RWPE2 (cell line): ENCODE data around the gene ARRDC1.

Source experiments
- ATAC-seq: fragments of 200-7000 bp; cut with Tn5 transposase; 3 replicates; pipeline ENCODE4 v1.9.1; 2021; ENCODE audit warnings: low read depth
- DNase-seq: peaks from one replicate; pipeline ENCODE4 v3.0.0-alpha.2; 2020; ENCODE audit warnings: low spot score
- H3K27ac ChIP-seq: fragments of 450-650 bp; 2 replicates; pipeline ENCODE4 v1.5.1; 2017; ENCODE audit warnings: mild to moderate bottlenecking; ENCODE audit not compliant: poor library complexity, severe bottlenecking
- H3K27me3 ChIP-seq: fragments of 250-450 bp; sonication (Bioruptor Pico); 2 replicates; pipeline ENCODE4 v1.5.1; 2021; ENCODE audit warnings: mild to moderate bottlenecking, moderate library complexity; ENCODE audit not compliant: insufficient read depth, poor library complexity, severe bottlenecking
- H3K36me3 ChIP-seq: fragments of 250-450 bp; sonication (Bioruptor Pico); 2 replicates; pipeline ENCODE4 v1.5.1; 2020; ENCODE audit warnings: low read depth, mild to moderate bottlenecking, moderate library complexity
- H3K4me1 ChIP-seq: fragments of 250-450 bp; sonication (Bioruptor Pico); 2 replicates; pipeline ENCODE4 v1.5.1; 2021; ENCODE audit warnings: mild to moderate bottlenecking, moderate library complexity; ENCODE audit not compliant: insufficient read depth, poor library complexity, severe bottlenecking
- H3K4me3 ChIP-seq: fragments of 250-450 bp; sonication (Bioruptor Pico); 2 replicates; pipeline ENCODE4 v1.5.1; 2021; ENCODE audit warnings: mild to moderate bottlenecking, moderate library complexity; ENCODE audit not compliant: severe bottlenecking
- H3K9me3 ChIP-seq: fragments of 250-450 bp; sonication (Bioruptor Pico); 2 replicates; pipeline ENCODE4 v1.5.1; 2021; ENCODE audit warnings: mild to moderate bottlenecking, moderate library complexity; ENCODE audit not compliant: severe bottlenecking
- CTCF ChIP-seq: fragments of 450-650 bp; IDR thresholded peaks from one replicate; pipeline ENCODE4 v1.5.1; 2017; ENCODE audit warnings: mild to moderate bottlenecking, moderate library complexity; ENCODE audit not compliant: poor library complexity, severe bottlenecking

Gene ARRDC1

DNA sequence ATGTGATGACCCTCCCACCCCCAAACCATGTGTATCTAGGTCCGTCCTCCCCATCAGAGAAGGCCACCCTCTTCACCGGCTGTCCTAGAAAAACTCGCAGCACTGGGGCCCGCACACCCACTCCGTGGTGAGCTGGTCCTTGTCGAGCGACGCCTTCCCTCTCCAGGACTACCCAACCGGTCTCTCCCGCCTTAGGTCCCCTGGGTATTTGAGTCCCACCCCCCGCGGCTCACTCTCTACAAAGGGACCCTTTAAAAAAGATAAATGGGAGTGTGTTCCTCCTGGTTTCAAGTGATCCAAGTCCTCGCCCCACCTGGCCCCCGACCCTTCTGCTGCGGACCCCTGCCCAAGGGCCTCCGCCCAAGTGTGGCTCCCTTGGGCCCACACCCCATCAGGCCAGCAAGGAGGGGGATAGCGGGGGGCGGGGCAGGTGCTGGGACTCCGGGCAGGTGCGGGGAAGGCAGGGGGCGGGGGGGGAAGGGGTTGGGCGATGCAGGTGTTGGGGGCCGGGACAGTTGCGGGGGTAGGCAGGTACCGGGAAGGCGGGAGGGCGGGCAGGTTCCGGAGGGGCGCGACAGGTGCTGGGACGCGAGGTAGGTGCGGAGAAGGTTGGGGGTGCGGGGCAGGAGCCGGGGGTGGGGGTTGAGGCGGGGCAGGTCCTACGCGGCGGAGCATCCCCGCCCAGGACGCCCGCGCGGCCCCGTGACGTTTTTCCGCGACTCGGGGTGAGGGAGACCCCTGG, 970 bp upstream of the ARRDC1 start:
- DNase-seq (no peak), ATAC-seq (no peak)
- Histone ChIP-seq H3K4me1 (peaks cover 4% of the 10 kb centered on the region), H3K9me3 (no peaks in the 10 kb centered on the region), H3K4me3 (peak overlapping the region; percentile 34), H3K27me3 (no peaks in the 10 kb centered on the region), H3K27ac (no peak overlapping the region), H3K36me3 (peaks cover 15% of the 10 kb centered on the region)
- TF ChIP-seq CTCF = no peak

- Histone ChIP-seq H3K4me1 (peaks cover 12% of the 10 kb centered on the region), H3K36me3 (peaks cover 19% of the 10 kb centered on the region), H3K4me3 (peak overlapping the region; percentile 74), H3K9me3 (no peaks in the 10 kb centered on the region), H3K27ac (peak overlapping the region; percentile 68), H3K27me3 (no peaks in the 10 kb centered on the region)
- peak; percentile 8; the same call in 2 of the 3 replicates for ATAC-seq
- DNase-seq = no peak
- TF ChIP-seq CTCF = no peak
These were observed 627 bp downstream of the ARRDC1 start for GRCh38 chr9:137606005-137606621.

DNA sequence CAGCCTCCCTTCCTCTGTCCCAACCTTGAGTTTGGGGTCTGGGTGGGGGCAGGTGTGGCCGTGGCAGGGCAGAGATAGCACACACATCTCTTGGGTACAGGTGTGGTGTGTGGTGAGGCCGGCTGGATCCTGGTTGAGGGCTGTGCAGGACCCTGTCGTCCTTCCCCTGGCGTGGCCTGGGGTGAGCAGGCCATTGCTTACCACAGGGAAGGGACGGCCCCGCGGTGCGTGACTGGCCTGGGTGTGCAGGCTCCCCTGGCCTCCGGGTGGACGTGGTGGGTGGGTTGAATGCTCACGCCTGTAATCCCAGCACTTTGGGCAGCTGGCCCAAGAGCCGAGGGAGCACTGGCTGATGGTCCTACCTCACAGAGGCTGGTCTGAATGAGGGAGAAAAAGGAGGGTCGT, 1.2 kb downstream of the ARRDC1 start:
- no peak for TF ChIP-seq CTCF
- Histone ChIP-seq H3K4me1 (peaks cover 18% of the 10 kb centered on the region), H3K27ac (peak overlapping the region; percentile 68), H3K9me3 (no peaks in the 10 kb centered on the region), H3K4me3 (peak overlapping the region; percentile 74), H3K27me3 (no peaks in the 10 kb centered on the region), H3K36me3 (peaks cover 19% of the 10 kb centered on the region)
- DNase-seq = no peak
- peak; percentile 8 for ATAC-seq

DNA sequence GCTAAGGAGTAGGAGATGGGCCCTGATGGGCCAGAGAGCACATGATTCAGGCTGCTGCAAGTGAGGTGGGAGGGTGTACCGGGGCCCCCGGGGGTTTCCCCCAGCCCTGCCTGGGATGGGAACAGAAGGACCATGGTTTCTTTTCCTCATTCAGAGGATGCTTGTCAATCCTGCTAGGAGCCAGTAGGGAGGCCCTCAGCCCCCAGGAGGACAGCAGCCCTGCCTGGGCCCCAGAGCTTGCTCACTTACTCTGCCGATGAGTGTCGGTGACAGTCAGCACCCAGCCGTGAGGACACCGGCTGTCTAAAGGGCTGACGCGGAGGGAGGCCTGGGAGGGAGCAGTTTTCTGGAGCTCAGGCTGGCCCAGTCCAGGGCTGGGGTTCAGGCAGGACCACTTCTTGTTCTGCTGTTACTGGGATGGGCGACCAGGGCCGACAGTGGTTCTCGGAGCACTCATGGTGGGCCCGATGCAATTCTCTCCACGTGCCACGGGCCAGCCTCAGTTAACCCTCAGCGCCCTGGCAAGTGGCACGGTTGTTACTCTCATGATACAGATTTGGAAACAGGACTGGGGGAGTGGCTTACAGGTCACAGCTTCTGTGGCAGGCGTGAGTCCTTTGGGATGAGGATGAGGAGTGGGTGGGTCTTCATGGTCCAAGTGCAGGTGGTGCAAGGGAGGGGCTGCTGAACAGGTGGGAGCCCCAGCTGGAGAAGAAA, 1.8 kb downstream of the ARRDC1 start:
- DNase-seq (no peak), ATAC-seq (0 out of 3 replicates have a peak, but pooled peaks have one; percentile 0)
- H3K36me3 ChIP-seq = peaks cover 19% of the 10 kb centered on the region
- TF ChIP-seq CTCF = no peak
- H3K27ac ChIP-seq = peak overlapping the region; percentile 68
- no peaks in the 10 kb centered on the region for H3K27me3 ChIP-seq
- H3K9me3 ChIP-seq = no peaks in the 10 kb centered on the region
- H3K4me3 ChIP-seq = peak overlapping the region; percentile 74
- peaks cover 21% of the 10 kb centered on the region for H3K4me1 ChIP-seq
